Lower leg skin (tissue), 4 donors: ENCODE data around the gene ZSWIM4. TPM values are rescaled to one million over a fixed set of nuclear protein-coding genes. Genes with fewer than 3 reads are reported as not detected.
A peak's percentile ranks its signal among the peaks of the same experiment; 100 is the strongest.
"Not testable (repeated sequence)": the region's sequence is repeated elsewhere in the genome, so short reads cannot be mapped to it uniquely, and the experiment has no call there.

Source experiments
- DNase-seq, 2 donors: peaks; one replicate each; pipeline ENCODE4 v3.0.0-alpha.2; 2019; ENCODE audit warnings: low spot score in 2 of 2
- H3K4me3 ChIP-seq: fragments of 200-600 bp; sonication (generic); 2 replicates; pipeline ENCODE4 v1.5.1; 2017; ENCODE audit warnings: mild to moderate bottlenecking, low read depth; ENCODE audit not compliant: poor library complexity, severe bottlenecking
- POLR2A ChIP-seq, 2 donors: fragments of 450-650 bp; IDR thresholded peaks; one replicate each; pipeline ENCODE4 v1.6.1; 2016 to 2017; ENCODE audit warnings: antibody characterized with exemption in 2 of 2, mild to moderate bottlenecking in 1 of 2, moderate library complexity in 1 of 2
- WGBS, 2 donors: methylation state at CpG; one replicate each; pipeline ENCODE4 v1.1.5; 2018; 5-methylcytosine and 5-hydroxymethylcytosine counted together
- intact Hi-C: fragments of 100-400 bp; cut with DNase I; formaldehyde crosslinking; loops from one replicate; pipeline ENCODE4 v1.15.0; 2023; ENCODE audit warnings: low total_unique reads
- total RNA-seq, 4 donors: library from RNA; depleted of rRNA; stranded (reverse); fragments of >200 nt; gene quantifications; one replicate each; pipeline ENCODE4 v1.1.0, GENCODE V29; 2016
- TF ChIP-seq, protein P1 (sequence below), 3 donors: fragments of 450-650 bp; IDR thresholded peaks; one replicate each; pipeline ENCODE4 v1.5.1; 2016; ENCODE audit warnings: antibody characterized with exemption in 3 of 3, mild to moderate bottlenecking in 3 of 3, moderate library complexity in 2 of 3

Gene ZSWIM4
- total RNA-seq, 4 donors from 2014 or later: 22.3 to 29.9 (median 23.3) TPM

- TF ChIP-seq, protein P1, sequence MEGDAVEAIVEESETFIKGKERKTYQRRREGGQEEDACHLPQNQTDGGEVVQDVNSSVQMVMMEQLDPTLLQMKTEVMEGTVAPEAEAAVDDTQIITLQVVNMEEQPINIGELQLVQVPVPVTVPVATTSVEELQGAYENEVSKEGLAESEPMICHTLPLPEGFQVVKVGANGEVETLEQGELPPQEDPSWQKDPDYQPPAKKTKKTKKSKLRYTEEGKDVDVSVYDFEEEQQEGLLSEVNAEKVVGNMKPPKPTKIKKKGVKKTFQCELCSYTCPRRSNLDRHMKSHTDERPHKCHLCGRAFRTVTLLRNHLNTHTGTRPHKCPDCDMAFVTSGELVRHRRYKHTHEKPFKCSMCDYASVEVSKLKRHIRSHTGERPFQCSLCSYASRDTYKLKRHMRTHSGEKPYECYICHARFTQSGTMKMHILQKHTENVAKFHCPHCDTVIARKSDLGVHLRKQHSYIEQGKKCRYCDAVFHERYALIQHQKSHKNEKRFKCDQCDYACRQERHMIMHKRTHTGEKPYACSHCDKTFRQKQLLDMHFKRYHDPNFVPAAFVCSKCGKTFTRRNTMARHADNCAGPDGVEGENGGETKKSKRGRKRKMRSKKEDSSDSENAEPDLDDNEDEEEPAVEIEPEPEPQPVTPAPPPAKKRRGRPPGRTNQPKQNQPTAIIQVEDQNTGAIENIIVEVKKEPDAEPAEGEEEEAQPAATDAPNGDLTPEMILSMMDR (IDR thresholded peaks at IDR 0.05): no peak
- TF ChIP-seq POLR2A (IDR thresholded peaks at IDR 0.05): no peak
- H3K4me3 ChIP-seq: no peak overlapping the region
- no peak for DNase-seq
- intact Hi-C loops: no loop called here
- 53 to 61% methylated on average over 8 of the region's 8 CpGs for WGBS, 2 donors
Observed at GRCh38 chr19:13782537-13782936, 12.7 kb upstream of the ZSWIM4 start.

GRCh38 chr19:13783565-13784500 is 11.4 kb upstream of the ZSWIM4 start:
- DNase-seq: no peak
- WGBS, 2 donors: 87 to 89% methylated on average over 18 of the region's 18 CpGs
- TF ChIP-seq, protein P1 (IDR thresholded peaks at IDR 0.05): no peak
- TF ChIP-seq POLR2A (IDR thresholded peaks at IDR 0.05): no peak

DNA sequence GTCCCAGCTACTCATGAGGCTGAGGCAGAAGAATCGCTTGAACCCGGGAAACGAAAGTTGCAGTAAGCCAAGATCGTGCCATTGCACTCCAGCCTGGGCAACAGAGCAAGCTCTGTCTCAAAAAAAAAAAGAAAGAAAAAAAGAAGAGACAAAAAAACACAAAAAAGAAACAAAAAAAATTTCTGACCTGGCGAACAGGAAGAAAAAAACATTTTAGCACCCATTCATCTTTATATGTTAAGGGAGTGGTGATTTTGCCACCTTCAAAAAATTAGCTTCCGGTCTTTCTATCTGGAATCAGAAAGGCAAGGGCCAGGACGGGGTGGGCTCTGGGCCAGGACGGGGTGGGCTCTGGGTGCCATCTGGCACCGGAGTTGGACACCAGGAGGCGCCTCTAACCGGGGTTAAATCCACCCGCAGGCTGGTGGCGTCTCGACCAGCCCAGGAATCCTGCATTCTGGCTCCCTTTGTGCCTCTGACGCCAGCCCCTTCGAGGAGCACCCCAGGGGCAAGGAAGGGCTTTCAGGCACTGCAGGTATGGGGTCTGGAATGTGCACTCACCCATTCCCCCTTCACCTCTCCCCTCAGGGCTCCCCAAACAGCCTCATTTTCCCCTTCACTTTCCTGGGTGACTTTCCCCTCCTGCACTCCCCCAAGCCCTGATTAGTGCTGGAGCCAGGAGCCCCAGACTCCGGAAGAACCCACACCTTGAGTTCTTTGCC is 10.4 kb upstream of the ZSWIM4 start:
- intact Hi-C loops: loop anchor here (2.0 kb wide), 1 partner anchor 78 kb away; no protein-coding TSS in a partner anchor
- DNase-seq: peak; percentile 53 to 95
- no peak overlapping the region for H3K4me3 ChIP-seq
- TF ChIP-seq POLR2A (IDR thresholded peaks at IDR 0.05): no peak
- TF ChIP-seq, protein P1 (IDR thresholded peaks at IDR 0.05): no peak
- WGBS, 2 donors: 19% methylated on average over 17 of the region's 17 CpGs

More at GRCh38 chr19:13783565-13784500, 11.4 kb upstream of the ZSWIM4 start:
- no peak overlapping the region for H3K4me3 ChIP-seq
- intact Hi-C loops: loop anchor here (2.0 kb wide), 1 partner anchor 79 kb away; no protein-coding TSS in a partner anchor

- 48 to 49% methylated on average over 8 of the region's 8 CpGs for WGBS, 2 donors
- TF ChIP-seq POLR2A (IDR thresholded peaks at IDR 0.05): no peak
- TF ChIP-seq, protein P1 (IDR thresholded peaks at IDR 0.05): no peak
- intact Hi-C loops: no loop called here
- DNase-seq: no peak
- no peak overlapping the region for H3K4me3 ChIP-seq
Observed at GRCh38 chr19:13788991-13789390, 6.3 kb upstream of the ZSWIM4 start.

GRCh38 chr19:13790354-13790753 is 4.9 kb upstream of the ZSWIM4 start:
- no peak overlapping the region for H3K4me3 ChIP-seq
- intact Hi-C loops: no loop called here
- no peak for DNase-seq
- TF ChIP-seq POLR2A (IDR thresholded peaks at IDR 0.05): no peak
- TF ChIP-seq, protein P1 (IDR thresholded peaks at IDR 0.05): no peak
- WGBS, 2 donors: 74 to 78% methylated on average over 8 of the region's 8 CpGs

DNA sequence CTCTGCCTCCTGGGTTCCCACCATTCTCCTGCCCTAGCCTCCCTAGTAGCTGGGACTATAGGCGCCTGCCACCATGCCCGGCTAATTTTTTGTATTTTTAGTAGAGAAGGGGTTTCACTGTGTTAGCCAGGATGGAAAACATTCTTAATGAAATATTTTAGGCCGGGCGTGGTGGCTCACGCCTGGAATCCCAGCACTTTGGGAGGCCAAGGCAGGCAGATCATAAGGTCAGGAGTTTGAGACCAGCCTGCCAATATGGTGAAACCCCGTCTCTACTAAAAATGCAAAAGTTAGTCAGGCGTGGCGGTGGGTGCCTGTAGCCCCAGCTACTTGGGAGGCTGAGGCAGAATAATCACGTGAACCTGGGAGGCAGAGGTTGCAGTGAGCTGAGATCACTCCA is 1.9 kb upstream of the ZSWIM4 start:
- intact Hi-C loops: not testable (repeated sequence)
- WGBS, 2 donors: 72 to 81% methylated on average over 9 of the region's 9 CpGs

More for the DNA sequence above, 1.9 kb upstream of the ZSWIM4 start:
- not testable (repeated sequence) for H3K4me3 ChIP-seq, DNase-seq
